H1 (cell line): Measurements from ENCODE around the gene VARS2. TPM values are rescaled to one million over a fixed set of nuclear protein-coding genes. Genes with fewer than 3 reads are reported as not detected.

ENCODE experiments used
- CTCF ChIA-PET: fragments of 300-600 bp; sonication (Branson Sonifier 250); formaldehyde crosslinking; loops from one replicate; lab custom pipeline; 2021; ENCODE audit not compliant: partially characterized antibody; lab: Charles Lee
- POLR2A ChIA-PET: fragments of 300-600 bp; sonication (Branson Sonifier 250); formaldehyde crosslinking; loops from one replicate; lab custom pipeline; 2021; ENCODE audit warnings: inconsistent platforms; ENCODE audit not compliant: partially characterized antibody; lab: Charles Lee
- DNase-seq, 2 experiments: peaks; one replicate each; pipeline versions ENCODE4 v3.0.0 to v3.0.0-alpha.2; 2010 to 2022; ENCODE audit warnings: low spot score in 2 of 2, low read depth in 1 of 2, mixed read lengths in 1 of 2
- FAIRE-seq: peaks from 2 replicates; lab custom pipeline; 2011; peaks lifted over from hg19 to GRCh38; lab: Jason Lieb, UNC
- H2AFZ ChIP-seq: 2 replicates; pipeline ENCODE4 v1.8.1; 2012; ENCODE audit warnings: low read length, inconsistent platforms
- H2AK5ac ChIP-seq: 2 replicates; pipeline ENCODE4 v1.6.1; 2013; ENCODE audit warnings: low read depth, low read length
- H2BK120ac ChIP-seq: replicated peaks from 2 replicates; pipeline ENCODE3; 2013; ENCODE audit warnings: low read depth, low read length, inconsistent platforms
- H2BK12ac ChIP-seq: 2 replicates; pipeline ENCODE4 v1.6.1; 2013; ENCODE audit warnings: low read depth, low read length
- H2BK15ac ChIP-seq: 2 replicates; pipeline ENCODE4 v1.6.1; 2013; ENCODE audit warnings: low read length
- H2BK20ac ChIP-seq: 2 replicates; pipeline ENCODE4 v1.6.1; 2013; ENCODE audit warnings: low read length
- H2BK5ac ChIP-seq: 2 replicates; pipeline ENCODE4 v1.6.1; 2013; ENCODE audit warnings: low read depth, low read length
- H3K14ac ChIP-seq: 2 replicates; pipeline ENCODE4 v1.6.1; 2013; ENCODE audit warnings: inconsistent platforms; ENCODE audit not compliant: insufficient read length
- H3K18ac ChIP-seq: 2 replicates; pipeline ENCODE4 v1.6.1; 2013; ENCODE audit warnings: low read length; ENCODE audit errors: extremely low read depth
- H3K23ac ChIP-seq: 2 replicates; pipeline ENCODE4 v1.6.1; 2013; ENCODE audit warnings: inconsistent platforms; ENCODE audit not compliant: insufficient read length
- H3K23me2 ChIP-seq: 2 replicates; pipeline ENCODE4 v1.6.1; 2013; ENCODE audit warnings: low read depth, low read length
- H3K27ac ChIP-seq: 2 replicates; pipeline ENCODE4 v1.6.1; 2011; ENCODE audit warnings: low read depth, low read length, inconsistent platforms
- H3K27me3 ChIP-seq, 4 experiments: replicated peaks in 1 of 4; 1 replicate in 1 of 4; 2 replicates in 3 of 4; pipeline versions ENCODE4 v1.6.1 to v1.8.1; 2011 to 2013; ENCODE audit warnings: low read length in 3 of 4, mild to moderate bottlenecking in 3 of 4, inconsistent platforms in 2 of 4, mixed read lengths in 2 of 4, moderate library complexity in 1 of 4; ENCODE audit not compliant: control insufficient read depth in 3 of 4, insufficient read depth in 3 of 4; ENCODE audit errors: extremely low read depth in 1 of 4
- H3K36me3 ChIP-seq, 4 experiments: 2 replicates each; pipeline versions ENCODE4 v1.6.1 to v1.8.1; 2011 to 2013; ENCODE audit warnings: mild to moderate bottlenecking in 4 of 4, low read length in 3 of 4, moderate library complexity in 2 of 4, control low read depth in 1 of 4, inconsistent platforms in 1 of 4; ENCODE audit not compliant: insufficient read depth in 4 of 4, control insufficient read depth in 2 of 4
- H3K4ac ChIP-seq: replicated peaks from 2 replicates; pipeline ENCODE3; 2013; ENCODE audit warnings: low read length, low read depth, mixed read lengths, inconsistent platforms; ENCODE audit not compliant: insufficient read length
- H3K4me1 ChIP-seq, 4 experiments: replicated peaks in 1 of 4; 1 replicate in 1 of 4; 2 replicates in 3 of 4; pipeline versions ENCODE4 v1.6.1 to v1.8.1; 2011 to 2013; ENCODE audit warnings: low read length in 3 of 4, inconsistent platforms in 2 of 4, mixed read lengths in 1 of 4; ENCODE audit not compliant: insufficient read depth in 4 of 4, control insufficient read depth in 3 of 4
- H3K4me2 ChIP-seq, 2 experiments: 2 replicates each; pipeline versions ENCODE4 v1.6.1 to v1.8.1; 2011 to 2013; ENCODE audit warnings: low read depth in 2 of 2, low read length in 2 of 2, control low read depth in 1 of 2, inconsistent platforms in 1 of 2, mild to moderate bottlenecking in 1 of 2; ENCODE audit not compliant: insufficient read depth in 1 of 2
- H3K4me3 ChIP-seq, 4 experiments: fragments of 200-600, 300-600 bp in 1 of 4; sonication (generic), shearing (Covaris generic), sonication (Bioruptor Twin) in 1 of 4; 2 replicates each; pipeline versions ENCODE4 v1.5.1 to v1.8.1; 2011 to 2016; ENCODE audit warnings: low read length in 4 of 4, low read depth in 3 of 4, control low read depth in 2 of 4, inconsistent platforms in 2 of 4, mild to moderate bottlenecking in 2 of 4, mixed read lengths in 1 of 4, moderate library complexity in 1 of 4; ENCODE audit not compliant: insufficient read depth in 2 of 4; ENCODE audit errors: extremely low read depth in 1 of 4
- H3K56ac ChIP-seq: replicated peaks from 2 replicates; pipeline ENCODE3; 2013; ENCODE audit warnings: low read depth, mild to moderate bottlenecking, mixed read lengths, low read length, inconsistent platforms; ENCODE audit not compliant: insufficient read length
- H3K79me1 ChIP-seq: 2 replicates; pipeline ENCODE4 v1.6.1; 2013; ENCODE audit warnings: low read depth, low read length, control low read depth
- H3K79me2 ChIP-seq, 2 experiments: 2 replicates each; pipeline versions ENCODE4 v1.6.1 to v1.8.1; 2012 to 2013; ENCODE audit warnings: low read length in 2 of 2, mild to moderate bottlenecking in 2 of 2, inconsistent platforms in 1 of 2; ENCODE audit not compliant: insufficient read depth in 2 of 2, control insufficient read depth in 1 of 2
- H3K9ac ChIP-seq, 4 experiments: replicated peaks in 1 of 4; 1 replicate in 1 of 4; 2 replicates in 3 of 4; pipeline versions ENCODE4 v1.6.1 to v1.8.1; 2011 to 2013; ENCODE audit warnings: low read depth in 3 of 4, low read length in 3 of 4, control low read depth in 2 of 4, mild to moderate bottlenecking in 2 of 4, moderate library complexity in 2 of 4, inconsistent platforms in 1 of 4; ENCODE audit errors: extremely low read depth in 1 of 4
- H3K9me3 ChIP-seq, 2 experiments: 2 replicates each; pipeline versions ENCODE4 v1.6.1 to v1.8.1; 2012 to 2013; ENCODE audit warnings: mild to moderate bottlenecking in 2 of 2, moderate library complexity in 2 of 2, control low read depth in 1 of 2, inconsistent platforms in 1 of 2, low read depth in 1 of 2, low read length in 1 of 2, mixed read lengths in 1 of 2; ENCODE audit not compliant: insufficient read depth in 2 of 2
- H4K20me1 ChIP-seq, 2 experiments: replicated peaks in 1 of 2; 2 replicates each; pipeline versions ENCODE3 to v1.8.1; 2011 to 2013; ENCODE audit warnings: inconsistent platforms in 2 of 2, low read length in 2 of 2, mild to moderate bottlenecking in 1 of 2; ENCODE audit not compliant: insufficient read depth in 2 of 2, control insufficient read depth in 1 of 2
- H4K5ac ChIP-seq: 2 replicates; pipeline ENCODE4 v1.6.1; 2013; ENCODE audit warnings: low read length, low read depth, mixed read lengths, inconsistent platforms; ENCODE audit not compliant: insufficient read length
- H4K8ac ChIP-seq: 2 replicates; pipeline ENCODE4 v1.8.0; 2013; ENCODE audit warnings: mild to moderate bottlenecking, moderate library complexity, low read length, inconsistent platforms; ENCODE audit not compliant: insufficient read depth; ENCODE audit errors: extremely low read depth
- H4K91ac ChIP-seq: replicated peaks from 2 replicates; pipeline ENCODE3; 2013; ENCODE audit warnings: low read length, mixed read lengths, inconsistent platforms; ENCODE audit not compliant: insufficient read length
- BACH1 ChIP-seq: IDR thresholded peaks from 2 replicates; pipeline ENCODE4 v1.6.1; 2012; ENCODE audit warnings: low read length, improper control_type of control experiment
- BRCA1 ChIP-seq: IDR thresholded peaks from 2 replicates; pipeline ENCODE4 v1.6.1; 2012; ENCODE audit warnings: low read depth, low read length, improper control_type of control experiment
- E2F6 ChIP-seq: IDR thresholded peaks from 2 replicates; pipeline ENCODE4 v1.6.1; 2012; ENCODE audit warnings: inconsistent platforms
- GTF2F1 ChIP-seq: IDR thresholded peaks from 2 replicates; pipeline ENCODE4 v1.6.1; 2012; ENCODE audit warnings: low read depth, low read length, improper control_type of control experiment, borderline replicate concordance
- MAFK ChIP-seq: IDR thresholded peaks from 2 replicates; pipeline ENCODE4 v1.6.1; 2012; ENCODE audit warnings: low read depth, mild to moderate bottlenecking, improper control_type of control experiment, low read length
- RBBP5 ChIP-seq: IDR thresholded peaks from 2 replicates; pipeline ENCODE4 v1.7.1; 2012; ENCODE audit warnings: low read depth, mild to moderate bottlenecking, inconsistent platforms, low read length, moderate library complexity, borderline replicate concordance
- TEAD4 ChIP-seq: IDR thresholded peaks from 2 replicates; pipeline ENCODE4 v1.6.1; 2012; ENCODE audit warnings: low read depth, low read length, inconsistent platforms, mixed read lengths
- polyA plus RNA-seq, 7 experiments: library from polyadenylated mRNA; depleted of rRNA in 3 of 7; stranded (reverse) in 5 of 7; unstranded in 2 of 7; fragments of >200 nt in 5 of 7; fragments of 200-250 nt in 2 of 7; gene quantifications; 1 replicate in 5 of 7; 2 replicates in 1 of 7; 4 replicates in 1 of 7; pipeline versions ENCODE4 v1.2.1 to v1.2.3, GENCODE V29; 2011 to 2013; ENCODE audit warnings: missing spikeins in 2 of 7, mixed read lengths in 2 of 7
- total RNA-seq: library from RNA; stranded (reverse); fragmentation: NEBNext Ultra II Directional; extraction: Animal tissue kit (Norgen Biotek cat#: 25700); gene quantifications from 2 replicates; pipeline ENCODE4 v1.2.1, GENCODE V29; 2021

VARS2 gene
- total and polyA plus RNA-seq, 2 of the 8 experiments (the other 6 are each of a cell fraction or from before 2014, with no cell fraction given): 26.8 to 47.7 TPM

DNA sequence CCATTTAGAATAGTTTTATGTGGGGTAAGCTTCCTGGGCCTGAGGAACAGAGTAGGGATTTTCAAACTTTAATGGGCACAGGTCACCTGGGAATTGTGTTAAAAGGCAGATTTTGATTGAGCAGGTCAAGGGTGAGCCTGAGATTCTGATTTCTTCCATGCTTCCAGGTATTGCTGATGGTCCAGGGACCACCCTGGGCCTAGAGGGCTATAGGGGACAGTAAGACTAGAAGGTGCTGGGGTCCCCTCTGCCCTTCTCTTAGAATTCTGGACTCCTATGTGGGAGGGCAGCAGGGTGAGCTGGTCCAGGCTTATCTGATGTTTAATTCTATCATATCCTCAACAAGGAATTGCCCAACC is 27.2 kb upstream of the VARS2 start:
- no peak overlapping the region for H4K5ac ChIP-seq
- peaks cover 18 to 34% (median 29%) of the 10 kb centered on the region in 4 experiments for H3K36me3 ChIP-seq
- H3K79me2 ChIP-seq: peaks cover 9 to 79% of the 10 kb centered on the region in 2 experiments
- no peak overlapping the region for H3K23ac ChIP-seq
- no peak overlapping the region; the same call in 1 of the 2 replicates for H3K18ac ChIP-seq
- ChIA-PET POLR2A (interaction anchor here (0.6 to 19.5 kb wide), 11 partner anchors 9 to 956 kb away, joined by 3 to 452 read pairs (median 3); partner anchors contain the start of gene VARS2), CTCF (interaction anchor here (0.9 to 29.0 kb wide), 6 partner anchors 9 to 184 kb away, joined by 4 to 610 read pairs (median 8); partner anchors contain the start of genes MUCL3 and VARS2)
- peak overlapping the region in 1 of 4 experiments; percentile 38; a peak in 2 of 7 replicates for H3K9ac ChIP-seq
- no peak overlapping the region for H2AK5ac ChIP-seq
- no peak for FAIRE-seq
- H2BK5ac ChIP-seq: peak overlapping the region; percentile 40; the same call in 1 of the 2 replicates
- no peak overlapping the region for H4K8ac ChIP-seq
- 0 out of 2 replicates have a peak overlapping the region, but pooled peaks have one; percentile 21 for H2BK15ac ChIP-seq
- peaks cover 6 to 39% (median 29%) of the 10 kb centered on the region in 4 experiments for H3K4me1 ChIP-seq
- peak overlapping the region; percentile 90 to 92 for H3K4me2 ChIP-seq
- H2BK20ac ChIP-seq: no peak overlapping the region
- peak overlapping the region; percentile 86 for H3K27ac ChIP-seq
- H3K9me3 ChIP-seq: no peaks in the 10 kb centered on the region
- no peak overlapping the region for H3K14ac ChIP-seq
- H2AFZ ChIP-seq: no peak overlapping the region
- H3K4me3 ChIP-seq: peak overlapping the region in 3 of 4 experiments; percentile 51 to 86 (median 65); a peak in 6 of 8 replicates
- peaks cover 2 to 29% of the 10 kb centered on the region in 2 experiments for H4K20me1 ChIP-seq
- H2BK120ac ChIP-seq: no peak overlapping the region
- no peak overlapping the region for H2BK12ac ChIP-seq
- H3K79me1 ChIP-seq: peaks cover 21% of the 10 kb centered on the region
- no peak overlapping the region for H4K91ac ChIP-seq
- H3K27me3 ChIP-seq: no peaks in the 10 kb centered on the region
- no peak for DNase-seq
- TF ChIP-seq BACH1: no peak
- TF ChIP-seq E2F6: no peak
- TF ChIP-seq TEAD4: no peak
- no peak for TF ChIP-seq GTF2F1
- no peak for TF ChIP-seq RBBP5
- no peak for TF ChIP-seq BRCA1
- TF ChIP-seq MAFK: no peak
- peaks cover 26% of the 10 kb centered on the region for H3K23me2 ChIP-seq
- H3K56ac ChIP-seq: no peak overlapping the region
- no peak overlapping the region for H3K4ac ChIP-seq
